Ascending aorta (tissue), 2 donors: ENCODE results near the gene SORCS3. TPM values are rescaled to one million over a fixed set of nuclear protein-coding genes. Genes with fewer than 3 reads are reported as not detected.

Experiments
- DNase-seq, 2 donors: peaks; one replicate each; pipeline ENCODE4 v3.0.0-alpha.2; 2019; ENCODE audit warnings: low spot score in 2 of 2
- H3K27ac ChIP-seq, 2 donors: fragments of 200-600 bp; sonication (generic); one replicate each; pipeline ENCODE4 v1.5.1; 2016 to 2017; ENCODE audit warnings: mild to moderate bottlenecking in 1 of 2
- H3K27me3 ChIP-seq: fragments of 200-600 bp; sonication (generic); one replicate; pipeline ENCODE4 v1.5.1; 2017
- H3K36me3 ChIP-seq, 2 donors: fragments of 200-600 bp; sonication (generic); one replicate each; pipeline ENCODE4 v1.5.1; 2016
- H3K4me1 ChIP-seq, 2 donors: fragments of 200-600 bp; sonication (generic); one replicate each; pipeline ENCODE4 v1.5.1; 2016 to 2017; ENCODE audit warnings: mild to moderate bottlenecking in 1 of 2
- H3K4me3 ChIP-seq, 2 donors: fragments of 200-600 bp; sonication (generic); one replicate each; pipeline ENCODE4 v1.5.1; 2016 to 2017; ENCODE audit warnings: mild to moderate bottlenecking in 1 of 2
- H3K9me3 ChIP-seq, 2 donors: fragments of 200-600 bp; sonication (generic); one replicate each; pipeline ENCODE4 v1.5.1; 2016
- intact Hi-C: fragments of 100-400 bp; cut with DNase I; formaldehyde crosslinking; loops from one replicate; pipeline ENCODE4 v1.15.1; 2023
- total RNA-seq: library from RNA; depleted of rRNA; stranded (reverse); fragments of >200 nt; gene quantifications from one replicate; pipeline ENCODE4 v1.1.0, GENCODE V29; 2016
- TF ChIP-seq, protein P1 (sequence below), 3 experiments: fragments of 200-600 bp in 2 of 3; fragments of 450-650 bp in 1 of 3; sonication (generic) in 2 of 3; IDR thresholded peaks; one replicate each; pipeline ENCODE4 v1.5.1; 2016 to 2019; ENCODE audit warnings: antibody characterized with exemption in 3 of 3, mild to moderate bottlenecking in 1 of 3, moderate library complexity in 1 of 3

Gene SORCS3
- total RNA-seq, 1 donor from 2014 or later: not detected

DNA sequence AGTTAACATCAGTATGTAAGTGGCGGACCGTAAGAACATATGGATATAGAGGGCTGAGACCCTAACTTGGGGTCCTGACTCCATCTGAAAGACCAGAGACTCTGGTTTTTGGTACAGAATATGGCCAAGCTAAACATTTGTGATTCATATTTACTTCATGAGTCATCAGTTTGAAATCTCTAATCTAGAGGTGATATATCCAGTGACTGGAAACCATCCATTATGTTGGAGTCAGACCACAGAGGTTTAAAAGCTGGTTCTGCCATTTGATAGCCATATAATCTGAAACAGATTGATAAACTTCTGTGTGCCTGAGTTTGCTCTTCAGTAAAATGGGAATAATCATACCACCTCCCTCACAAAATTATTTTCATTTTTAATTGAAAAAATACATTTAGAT is 505.3 kb downstream of the SORCS3 start:
- no peaks in the 10 kb centered on the region for H3K27me3 ChIP-seq
- no peak overlapping the region for H3K4me3 ChIP-seq
- H3K4me1 ChIP-seq: no peaks in the 10 kb centered on the region
- H3K27ac ChIP-seq: no peak overlapping the region
- intact Hi-C loops: no loop called here
- DNase-seq: no peak
- no peaks in the 10 kb centered on the region for H3K36me3 ChIP-seq
- no peaks in the 10 kb centered on the region for H3K9me3 ChIP-seq
- TF ChIP-seq, protein P1, sequence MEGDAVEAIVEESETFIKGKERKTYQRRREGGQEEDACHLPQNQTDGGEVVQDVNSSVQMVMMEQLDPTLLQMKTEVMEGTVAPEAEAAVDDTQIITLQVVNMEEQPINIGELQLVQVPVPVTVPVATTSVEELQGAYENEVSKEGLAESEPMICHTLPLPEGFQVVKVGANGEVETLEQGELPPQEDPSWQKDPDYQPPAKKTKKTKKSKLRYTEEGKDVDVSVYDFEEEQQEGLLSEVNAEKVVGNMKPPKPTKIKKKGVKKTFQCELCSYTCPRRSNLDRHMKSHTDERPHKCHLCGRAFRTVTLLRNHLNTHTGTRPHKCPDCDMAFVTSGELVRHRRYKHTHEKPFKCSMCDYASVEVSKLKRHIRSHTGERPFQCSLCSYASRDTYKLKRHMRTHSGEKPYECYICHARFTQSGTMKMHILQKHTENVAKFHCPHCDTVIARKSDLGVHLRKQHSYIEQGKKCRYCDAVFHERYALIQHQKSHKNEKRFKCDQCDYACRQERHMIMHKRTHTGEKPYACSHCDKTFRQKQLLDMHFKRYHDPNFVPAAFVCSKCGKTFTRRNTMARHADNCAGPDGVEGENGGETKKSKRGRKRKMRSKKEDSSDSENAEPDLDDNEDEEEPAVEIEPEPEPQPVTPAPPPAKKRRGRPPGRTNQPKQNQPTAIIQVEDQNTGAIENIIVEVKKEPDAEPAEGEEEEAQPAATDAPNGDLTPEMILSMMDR (IDR thresholded peaks at IDR 0.05): no peak

- H3K4me3 ChIP-seq: no peak overlapping the region
- no peak overlapping the region for H3K27ac ChIP-seq
- no peaks in the 10 kb centered on the region for H3K36me3 ChIP-seq
- DNase-seq: no peak
- intact Hi-C loops: no loop called here
- H3K4me1 ChIP-seq: no peaks in the 10 kb centered on the region
- TF ChIP-seq, protein P1 (IDR thresholded peaks at IDR 0.05): no peak
- H3K27me3 ChIP-seq: no peaks in the 10 kb centered on the region
- no peaks in the 10 kb centered on the region for H3K9me3 ChIP-seq
Measured at GRCh38 chr10:105148456-105148855, 507.4 kb downstream of the SORCS3 start.

GRCh38 chr10:105148921-105149320 is 507.8 kb downstream of the SORCS3 start:
- TF ChIP-seq, protein P1 (IDR thresholded peaks at IDR 0.05): no peak
- Histone ChIP-seq H3K27me3 (no peaks in the 10 kb centered on the region), H3K9me3 (no peaks in the 10 kb centered on the region), H3K4me3 (no peak overlapping the region), H3K4me1 (no peaks in the 10 kb centered on the region), H3K27ac (no peak overlapping the region), H3K36me3 (no peaks in the 10 kb centered on the region)
- intact Hi-C loops: no loop called here
- DNase-seq: no peak

- H3K4me1 ChIP-seq: no peaks in the 10 kb centered on the region
- no peak overlapping the region for H3K4me3 ChIP-seq
- no peak overlapping the region for H3K27ac ChIP-seq
- H3K27me3 ChIP-seq: no peaks in the 10 kb centered on the region
- no peak for DNase-seq
- no peaks in the 10 kb centered on the region for H3K36me3 ChIP-seq
- TF ChIP-seq, protein P1 (IDR thresholded peaks at IDR 0.05): no peak
- no peaks in the 10 kb centered on the region for H3K9me3 ChIP-seq
- intact Hi-C loops: no loop called here
Measured at GRCh38 chr10:105149371-105149891, 508.3 kb downstream of the SORCS3 start.

DNA sequence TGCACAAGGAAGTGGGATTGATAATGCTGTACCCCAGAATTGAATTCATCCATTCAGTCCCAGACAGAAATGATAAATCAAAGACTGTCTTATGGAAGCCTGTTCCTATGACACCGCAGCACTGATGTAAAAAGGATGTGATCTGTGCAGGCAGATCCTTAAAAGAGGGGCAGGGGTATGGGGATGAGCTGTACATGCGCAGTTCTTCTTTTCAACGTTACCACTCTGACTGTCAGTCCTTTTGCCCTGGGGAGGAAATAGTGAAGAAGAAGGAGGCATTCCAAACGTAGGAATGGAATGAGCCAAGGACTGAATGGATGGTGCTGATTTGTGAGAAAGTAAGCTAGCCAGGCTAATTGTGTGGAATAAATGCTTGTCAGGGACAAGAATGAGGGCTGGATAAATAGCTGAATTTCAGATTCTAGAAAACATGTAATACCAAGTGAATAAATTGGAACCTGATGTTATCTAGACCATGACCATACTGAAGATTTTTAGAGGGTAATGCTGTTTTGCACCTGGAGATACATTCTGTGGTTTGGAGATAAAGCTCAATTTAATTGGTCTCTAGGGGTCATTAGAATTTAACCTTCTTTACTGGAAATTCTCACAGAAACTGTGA is 509.3 kb downstream of the SORCS3 start:
- TF ChIP-seq, protein P1 (IDR thresholded peaks at IDR 0.05): no peak
- Histone ChIP-seq H3K36me3 (no peaks in the 10 kb centered on the region), H3K27me3 (no peaks in the 10 kb centered on the region), H3K27ac (no peak overlapping the region), H3K4me1 (no peaks in the 10 kb centered on the region), H3K9me3 (no peaks in the 10 kb centered on the region), H3K4me3 (no peak overlapping the region)
- intact Hi-C loops: no loop called here
- no peak for DNase-seq
